Measurements from ENCODE around the gene GRIP1.

GRCh38 chr12:66596199-66596598 is 82.7 kb downstream of the GRIP1 start:
- TF ChIP-seq CTCF (IDR thresholded peaks at IDR 0.05; ENCODE audit: poor library complexity) (no peak), EZH2 (IDR thresholded peaks at IDR 0.05; ENCODE audit: borderline replicate concordance) (no peak)

Measured in hepatocyte (in vitro differentiated cells).